Thoracic aorta (tissue), 2 donors: ENCODE measurements around the gene MYRIP. TPM values are rescaled to one million over a fixed set of nuclear protein-coding genes. Genes with fewer than 3 reads are reported as not detected.

Experiments
- ATAC-seq: fragments of 150-250 bp; one replicate; pipeline ENCODE4 v1.8.0; 2017; ENCODE audit warnings: low read depth; ENCODE audit not compliant: insufficient number of reproducible peaks, low FRiP score
- DNase-seq: peaks from one replicate; pipeline ENCODE4 v3.0.0-alpha.2; 2020; ENCODE audit warnings: low spot score
- H3K27ac ChIP-seq, 2 donors: fragments of 200-600 bp; sonication (generic); 1 replicate in 1 of 2; 2 replicates in 1 of 2; pipeline ENCODE4 v1.5.1; 2016; ENCODE audit warnings: mild to moderate bottlenecking in 2 of 2, moderate library complexity in 2 of 2
- H3K27me3 ChIP-seq: fragments of 200-600 bp; sonication (generic); replicated peaks from 2 replicates; pipeline ENCODE4 v1.6.0; 2016; ENCODE audit warnings: mild to moderate bottlenecking; ENCODE audit not compliant: insufficient read depth
- H3K36me3 ChIP-seq: fragments of 200-600 bp; sonication (generic); one replicate; pipeline ENCODE4 v1.5.1; 2016
- H3K4me1 ChIP-seq, 2 donors: fragments of 200-600 bp; sonication (generic); 1 replicate in 1 of 2; 2 replicates in 1 of 2; pipeline versions ENCODE4 v1.5.1 to v1.6.0; 2016; ENCODE audit warnings: low read depth in 2 of 2, mild to moderate bottlenecking in 1 of 2; ENCODE audit not compliant: control insufficient read depth in 1 of 2
- H3K4me3 ChIP-seq: fragments of 200-600 bp; sonication (generic); 2 replicates; pipeline ENCODE4 v1.5.1; 2016; ENCODE audit warnings: mild to moderate bottlenecking
- H3K9me3 ChIP-seq: fragments of 200-600 bp; sonication (generic); 2 replicates; pipeline ENCODE4 v1.5.1; 2016
- CTCF ChIP-seq: fragments of 200-600 bp; sonication (generic); IDR thresholded peaks from one replicate; pipeline ENCODE4 v1.5.1; 2019; ENCODE audit warnings: antibody characterized with exemption
- total RNA-seq, 2 donors: library from RNA; depleted of rRNA; stranded (reverse); fragments of >200 nt; gene quantifications; one replicate each; pipeline versions ENCODE4 v1.1.0 to v1.2.3, GENCODE V29; 2016

MYRIP gene
- total RNA-seq, 2 donors from 2014 or later = 1.5 to 5.1 TPM

GRCh38 chr3:39920271-39920670 lies 110.9 kb downstream of the MYRIP start:
- Histone ChIP-seq H3K9me3 (no peaks in the 10 kb centered on the region), H3K4me1 (no peaks in the 10 kb centered on the region), H3K27me3 (no peaks in the 10 kb centered on the region), H3K4me3 (no peak overlapping the region), H3K27ac (no peak overlapping the region), H3K36me3 (no peaks in the 10 kb centered on the region)
- no peak for DNase-seq
- no peak for ATAC-seq
- TF ChIP-seq CTCF = no peak

GRCh38 chr3:39927479-39927878 lies 118.1 kb downstream of the MYRIP start:
- Histone ChIP-seq H3K9me3 (no peaks in the 10 kb centered on the region), H3K27me3 (no peaks in the 10 kb centered on the region), H3K4me3 (no peak overlapping the region), H3K27ac (no peak overlapping the region), H3K36me3 (no peaks in the 10 kb centered on the region), H3K4me1 (no peaks in the 10 kb centered on the region)
- DNase-seq (no peak), ATAC-seq (no peak)
- no peak for TF ChIP-seq CTCF

GRCh38 chr3:39933986-39934693 lies 124.7 kb downstream of the MYRIP start:
- H3K27ac ChIP-seq = no peak overlapping the region
- TF ChIP-seq CTCF = no peak
- H3K27me3 ChIP-seq = no peaks in the 10 kb centered on the region
- ATAC-seq (no peak), DNase-seq (no peak)
- peaks cover 0 to 7% of the 10 kb centered on the region in 2 donors for H3K4me1 ChIP-seq
- H3K4me3 ChIP-seq = no peak overlapping the region
- H3K36me3 ChIP-seq = no peaks in the 10 kb centered on the region
- H3K9me3 ChIP-seq = no peaks in the 10 kb centered on the region

- Histone ChIP-seq H3K9me3 (no peaks in the 10 kb centered on the region), H3K27me3 (no peaks in the 10 kb centered on the region), H3K4me3 (no peak overlapping the region), H3K27ac (no peak overlapping the region), H3K4me1 (peaks cover 0 to 7% of the 10 kb centered on the region in 2 donors), H3K36me3 (no peaks in the 10 kb centered on the region)
- no peak for TF ChIP-seq CTCF
- DNase-seq = no peak
- ATAC-seq = no peak
Measured at GRCh38 chr3:39934696-39935095, 125.3 kb downstream of the MYRIP start.

- Histone ChIP-seq H3K4me1 (peaks cover 0 to 7% of the 10 kb centered on the region in 2 donors), H3K27ac (no peak overlapping the region), H3K27me3 (no peaks in the 10 kb centered on the region), H3K9me3 (no peaks in the 10 kb centered on the region), H3K4me3 (no peak overlapping the region), H3K36me3 (no peaks in the 10 kb centered on the region)
- TF ChIP-seq CTCF = no peak
- ATAC-seq = no peak
- DNase-seq = no peak
Measured at GRCh38 chr3:39935261-39935660, 125.9 kb downstream of the MYRIP start.
